LNCaP clone FGC (cell line): ENCODE measurements around the gene SORBS2.

ENCODE experiments used
- DNase-seq: peaks from one replicate; pipeline ENCODE4 v3.0.0-alpha.2; 2011; ENCODE audit warnings: low read depth
- H3K4me3 ChIP-seq: 2 replicates; pipeline ENCODE4 v1.5.1; 2011; ENCODE audit warnings: mild to moderate bottlenecking, low read depth, low read length, control low read depth
- TF ChIP-seq, protein P1 (sequence below): IDR thresholded peaks from 2 replicates; pipeline ENCODE4 v1.5.1; 2012; ENCODE audit warnings: mild to moderate bottlenecking; ENCODE audit not compliant: control insufficient read depth, insufficient read depth; ENCODE audit errors: extremely low read depth

SORBS2 gene

DNA sequence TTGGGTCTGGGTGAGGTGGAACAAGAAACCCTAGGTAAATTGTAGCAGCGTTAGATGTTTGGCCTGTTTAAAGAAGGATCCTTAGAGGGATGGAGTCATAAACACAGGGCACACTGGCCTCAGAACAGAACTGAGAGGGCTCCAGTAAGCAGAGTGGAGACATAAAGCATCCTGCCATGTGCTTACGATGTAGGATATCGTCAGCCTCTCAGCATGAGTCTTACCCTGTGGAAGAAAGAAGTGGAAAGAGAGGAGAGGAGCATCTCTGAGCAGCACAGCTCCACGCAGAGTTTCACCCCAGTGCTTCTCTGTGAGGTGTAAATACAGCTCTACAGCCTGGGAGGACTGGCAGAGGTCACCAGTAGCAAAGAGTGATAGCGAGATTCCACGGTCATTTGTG is 27.8 kb upstream of the SORBS2 start:
- TF ChIP-seq, protein P1, sequence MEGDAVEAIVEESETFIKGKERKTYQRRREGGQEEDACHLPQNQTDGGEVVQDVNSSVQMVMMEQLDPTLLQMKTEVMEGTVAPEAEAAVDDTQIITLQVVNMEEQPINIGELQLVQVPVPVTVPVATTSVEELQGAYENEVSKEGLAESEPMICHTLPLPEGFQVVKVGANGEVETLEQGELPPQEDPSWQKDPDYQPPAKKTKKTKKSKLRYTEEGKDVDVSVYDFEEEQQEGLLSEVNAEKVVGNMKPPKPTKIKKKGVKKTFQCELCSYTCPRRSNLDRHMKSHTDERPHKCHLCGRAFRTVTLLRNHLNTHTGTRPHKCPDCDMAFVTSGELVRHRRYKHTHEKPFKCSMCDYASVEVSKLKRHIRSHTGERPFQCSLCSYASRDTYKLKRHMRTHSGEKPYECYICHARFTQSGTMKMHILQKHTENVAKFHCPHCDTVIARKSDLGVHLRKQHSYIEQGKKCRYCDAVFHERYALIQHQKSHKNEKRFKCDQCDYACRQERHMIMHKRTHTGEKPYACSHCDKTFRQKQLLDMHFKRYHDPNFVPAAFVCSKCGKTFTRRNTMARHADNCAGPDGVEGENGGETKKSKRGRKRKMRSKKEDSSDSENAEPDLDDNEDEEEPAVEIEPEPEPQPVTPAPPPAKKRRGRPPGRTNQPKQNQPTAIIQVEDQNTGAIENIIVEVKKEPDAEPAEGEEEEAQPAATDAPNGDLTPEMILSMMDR, result no peak
- DNase-seq, result no peak
- H3K4me3 ChIP-seq, result no peak overlapping the region

DNA sequence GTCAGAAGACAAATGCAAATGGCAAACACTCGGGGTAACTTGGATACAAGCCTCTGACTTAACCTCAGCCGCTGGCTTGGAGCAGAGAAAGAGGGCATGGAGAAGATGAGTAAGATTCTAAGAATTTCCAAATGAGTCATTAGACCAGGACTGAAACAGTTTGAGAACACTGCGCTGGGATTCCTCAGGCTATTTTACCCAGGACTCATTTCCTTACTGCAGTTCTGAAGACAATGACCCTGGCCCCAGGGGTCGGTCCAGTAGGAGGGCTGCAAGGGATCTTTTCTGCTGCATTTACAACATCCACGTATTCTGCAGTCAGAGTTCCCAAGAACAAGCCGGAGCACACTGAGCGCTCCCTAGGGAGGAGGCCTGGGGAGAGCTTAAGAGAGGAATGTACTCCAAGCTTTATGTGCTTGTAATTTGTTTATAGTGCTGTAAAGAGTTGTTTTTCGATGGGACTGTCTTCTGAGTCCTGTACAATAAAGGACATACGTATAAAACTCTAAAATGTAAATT is 27.3 kb upstream of the SORBS2 start:
- no peak overlapping the region for H3K4me3 ChIP-seq
- peak; percentile 57 for DNase-seq

DNA sequence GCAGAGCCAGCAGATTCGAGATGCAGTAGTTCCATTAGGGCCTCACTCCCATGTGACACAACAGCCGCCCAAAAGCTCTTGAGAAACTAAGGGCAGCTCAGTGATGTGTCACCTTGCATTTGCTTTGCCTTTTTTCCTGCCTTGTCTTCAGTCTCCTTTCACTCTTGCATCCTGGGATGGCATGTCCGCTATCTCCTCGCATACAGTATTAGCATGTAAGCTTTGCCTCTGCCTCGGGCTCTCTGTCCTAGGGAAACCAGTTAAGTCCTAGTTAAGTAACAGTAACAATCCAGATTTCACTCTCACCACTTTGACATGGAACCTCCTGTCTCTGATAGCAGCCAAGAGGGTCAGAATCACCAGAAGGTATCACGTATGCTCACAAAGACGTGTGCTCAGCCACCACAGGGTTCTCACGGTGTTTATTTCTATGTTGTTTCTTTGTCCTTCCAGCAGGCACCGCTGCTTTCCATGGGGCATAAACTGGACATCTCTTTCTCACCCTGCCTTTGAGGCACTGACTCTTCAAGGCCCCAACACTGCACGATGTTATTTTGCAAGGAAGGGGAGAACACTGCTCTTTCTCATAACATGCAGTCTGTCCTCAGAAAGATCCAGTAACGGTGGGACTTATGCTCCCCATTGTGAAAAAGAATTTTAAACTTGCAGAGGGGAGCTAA is 26.7 kb upstream of the SORBS2 start:
- no peak overlapping the region for H3K4me3 ChIP-seq
- TF ChIP-seq, protein P1, result no peak
- DNase-seq, result no peak

More for the DNA sequence above, 27.3 kb upstream of the SORBS2 start:
- TF ChIP-seq, protein P1, result no peak

DNA sequence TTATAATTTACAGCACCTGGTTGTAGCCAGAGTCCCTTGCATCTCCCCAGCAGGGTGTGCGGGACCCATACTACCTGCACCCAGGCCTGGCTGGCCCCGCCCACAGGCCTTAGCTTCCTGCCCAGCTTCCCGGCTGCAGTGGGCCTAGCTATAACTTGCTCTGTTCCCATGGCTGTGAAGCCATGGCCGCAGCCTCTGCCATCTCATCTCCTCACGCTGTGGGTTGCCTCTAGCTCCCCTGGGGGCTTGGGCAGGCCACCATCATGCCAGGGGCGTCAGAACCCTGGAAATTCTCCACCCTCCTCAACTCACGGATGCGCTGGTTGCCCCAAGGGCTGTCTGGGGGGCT is 26.1 kb upstream of the SORBS2 start:
- TF ChIP-seq, protein P1, result no peak
- no peak for DNase-seq
- H3K4me3 ChIP-seq, result no peak overlapping the region

DNA sequence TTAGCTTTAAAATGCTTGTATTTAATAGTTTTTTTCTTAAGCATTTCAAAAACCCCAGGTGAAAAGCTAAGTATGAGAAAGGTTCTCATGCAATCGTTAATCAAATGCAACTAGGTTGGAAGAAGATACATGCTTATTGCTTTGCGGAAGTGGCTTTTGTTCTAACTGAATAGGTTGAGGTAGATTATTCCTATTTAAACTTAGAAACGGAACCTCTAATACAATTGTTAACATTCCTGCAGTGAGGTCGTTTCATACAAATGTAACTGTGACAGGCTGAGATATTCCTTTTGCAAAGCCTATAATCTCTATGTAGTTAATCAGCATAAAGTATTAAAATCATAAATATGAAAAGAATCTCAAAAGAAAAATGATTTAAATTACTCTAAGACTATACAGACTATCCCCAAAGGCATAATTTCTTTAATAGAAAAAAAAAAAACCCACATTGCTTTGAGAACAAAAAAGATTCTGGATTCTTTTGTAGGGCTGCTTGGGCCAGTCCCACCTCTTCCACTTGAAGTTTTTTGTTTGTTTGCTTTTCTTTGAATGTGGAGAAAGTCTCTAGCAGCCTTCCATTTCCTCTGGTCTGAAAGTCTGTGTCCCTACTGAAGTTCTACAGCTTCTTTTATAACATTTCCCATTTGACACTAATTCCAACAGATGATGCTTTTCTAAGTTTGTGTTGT is 25.6 kb upstream of the SORBS2 start:
- TF ChIP-seq, protein P1, result no peak
- H3K4me3 ChIP-seq, result no peak overlapping the region
- DNase-seq, result no peak

DNA sequence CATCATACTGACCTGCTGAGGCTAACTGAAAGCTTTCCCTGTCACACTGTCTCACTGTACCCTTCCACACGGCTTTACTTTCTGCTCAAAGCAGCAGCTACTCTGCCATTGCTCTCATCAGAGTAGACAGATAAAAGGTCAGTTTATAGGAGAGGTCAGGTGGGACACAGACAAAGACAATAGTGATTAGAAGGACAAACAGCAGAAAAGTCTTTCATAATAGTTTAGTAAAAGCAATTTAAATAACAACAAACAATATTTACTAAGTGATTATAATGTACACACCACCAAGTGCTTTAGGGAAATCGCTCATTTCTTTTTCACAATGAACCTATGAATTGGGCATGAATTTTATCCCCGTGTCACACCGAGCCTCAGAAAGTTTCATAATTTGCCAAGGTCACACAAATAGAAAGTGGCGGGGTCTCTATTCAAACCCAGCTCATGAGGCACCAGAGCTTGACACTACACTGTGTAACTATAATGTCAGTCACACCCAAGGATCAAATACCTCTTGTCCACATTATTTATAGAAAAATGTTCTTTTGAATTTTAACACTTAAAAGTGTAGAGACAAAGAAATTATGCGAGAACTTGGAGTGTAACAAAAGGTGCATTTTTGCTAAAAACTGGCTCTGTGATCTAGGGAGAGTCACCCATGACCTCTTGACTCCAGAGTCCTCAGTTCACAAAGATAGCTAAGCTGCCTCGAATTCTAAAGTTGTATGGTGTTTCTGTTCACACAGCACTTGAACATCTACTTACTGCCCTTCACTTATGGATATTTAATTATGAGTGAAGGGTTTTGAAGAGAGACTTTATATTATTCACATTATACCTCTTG is 24.5 kb upstream of the SORBS2 start:
- no peak overlapping the region for H3K4me3 ChIP-seq
- DNase-seq, result no peak
- TF ChIP-seq, protein P1, result no peak
